DMS153 treated with DMSO at 0.1 percent for 48 hours (cell line): ENCODE data around the gene TSPAN11.
"Not testable (repeated sequence)": the region's sequence is repeated elsewhere in the genome, so short reads cannot be mapped to it uniquely, and the experiment has no call there.

Experiments used
- DNase-seq: peaks from one replicate; lab custom pipeline; 2025; ENCODE audit not compliant: unreplicated experiment; lab: John Stamatoyannopoulos, UW

TSPAN11 gene

GRCh38 chr12:31000751-31001150, 74.2 kb downstream of the TSPAN11 start:
- no peak for DNase-seq

- no peak for DNase-seq
These were observed 75.2 kb downstream of the TSPAN11 start for GRCh38 chr12:31001581-31002360.

- DNase-seq, result no peak
These were observed 75.8 kb downstream of the TSPAN11 start for GRCh38 chr12:31002361-31002725.

- no peak for DNase-seq
These were observed 76.5 kb downstream of the TSPAN11 start for GRCh38 chr12:31002999-31003398.

- DNase-seq, result no peak
These were observed 77.5 kb downstream of the TSPAN11 start for GRCh38 chr12:31003861-31004640.

GRCh38 chr12:31004666-31005065, 78.1 kb downstream of the TSPAN11 start:
- no peak for DNase-seq

- DNase-seq, result no peak
These were observed 78.9 kb downstream of the TSPAN11 start for GRCh38 chr12:31005256-31005943.

- DNase-seq, result no peak
These were observed 79.4 kb downstream of the TSPAN11 start for GRCh38 chr12:31005944-31006361.

GRCh38 chr12:31006416-31007152, 80.0 kb downstream of the TSPAN11 start:
- no peak for DNase-seq

GRCh38 chr12:31007153-31007495, 80.6 kb downstream of the TSPAN11 start:
- no peak for DNase-seq

GRCh38 chr12:31007636-31008175, 81.2 kb downstream of the TSPAN11 start:
- DNase-seq, result no peak

- no peak for DNase-seq
These were observed 81.8 kb downstream of the TSPAN11 start for GRCh38 chr12:31008241-31008761.

GRCh38 chr12:31008961-31009840, 82.7 kb downstream of the TSPAN11 start:
- DNase-seq, result no peak

- DNase-seq, result no peak
These were observed 83.4 kb downstream of the TSPAN11 start for GRCh38 chr12:31009976-31010375.

GRCh38 chr12:31011336-31011735, 84.8 kb downstream of the TSPAN11 start:
- DNase-seq, result no peak

GRCh38 chr12:31011746-31012566, 85.4 kb downstream of the TSPAN11 start:
- no peak for DNase-seq

- not testable (repeated sequence) for DNase-seq
These were observed 86.0 kb downstream of the TSPAN11 start for GRCh38 chr12:31012567-31012891.

GRCh38 chr12:31015215-31015614, 88.7 kb downstream of the TSPAN11 start:
- no peak for DNase-seq

- no peak for DNase-seq
These were observed 89.5 kb downstream of the TSPAN11 start for GRCh38 chr12:31016057-31016456.
